ENCODE measurements around the gene CEP152. TPM values are rescaled to one million over a fixed set of nuclear protein-coding genes. Genes with fewer than 3 reads are reported as not detected.

Gene CEP152
- total RNA-seq, 1 donor from 2014 or later = 8.0 TPM

DNA sequence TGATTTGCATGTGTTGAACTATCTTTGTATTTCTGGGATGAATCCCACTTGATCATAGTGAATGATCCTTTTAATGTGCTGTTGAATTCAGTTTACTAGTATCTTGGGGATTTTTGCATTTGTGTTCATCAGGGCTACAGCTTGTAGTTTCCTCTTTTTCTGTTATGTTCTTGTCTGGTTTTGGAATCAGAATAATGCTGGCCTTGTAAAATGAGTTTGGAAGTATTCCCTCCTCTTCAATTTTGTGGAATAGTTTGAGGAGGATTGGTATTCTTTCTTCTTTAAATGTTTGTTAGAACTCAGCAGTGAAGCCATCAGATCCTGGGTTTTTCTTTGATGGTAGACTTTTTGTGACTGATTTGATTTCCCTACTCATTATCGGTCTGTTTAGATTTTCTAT lies 102.2 kb downstream of the CEP152 start:
- no peak for TF ChIP-seq CTCF (IDR thresholded peaks at IDR 0.05; ENCODE audit: partially characterized antibody, unreplicated experiment)
- Mint-ChIP-seq H3K4me3 (ENCODE audit: unreplicated experiment) (no peak overlapping the region), H3K27me3 (ENCODE audit: unreplicated experiment) (peaks cover 1% of the 10 kb centered on the region), H3K27ac (ENCODE audit: unreplicated experiment) (no peak overlapping the region), H3K9me3 (ENCODE audit: unreplicated experiment) (no peaks in the 10 kb centered on the region), H3K36me3 (ENCODE audit: unreplicated experiment) (peaks cover 7% of the 10 kb centered on the region), H3K4me1 (ENCODE audit: low read depth, unreplicated experiment) (no peaks in the 10 kb centered on the region)
- no peak for DNase-seq

DNA sequence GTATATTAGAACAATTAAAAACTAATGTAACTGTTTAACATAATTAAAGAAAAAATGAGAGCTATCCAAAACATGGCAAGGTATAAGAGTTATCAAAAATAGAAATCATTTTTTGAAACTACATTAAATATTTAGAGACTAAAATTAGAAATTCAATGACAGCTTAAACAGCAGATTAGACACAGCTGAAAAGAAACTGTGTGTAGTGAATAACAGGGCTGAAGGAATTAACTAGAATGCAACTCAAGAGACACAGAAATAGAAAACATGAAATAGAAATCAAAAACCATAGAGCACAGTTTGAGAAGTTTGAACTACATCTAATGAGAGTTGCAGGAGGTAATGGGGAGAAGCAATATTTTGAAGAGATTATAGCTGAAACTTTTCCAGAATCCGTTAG lies 105.5 kb downstream of the CEP152 start:
- Mint-ChIP-seq H3K36me3 (ENCODE audit: unreplicated experiment) (peaks cover 7% of the 10 kb centered on the region), H3K27ac (ENCODE audit: unreplicated experiment) (no peak overlapping the region), H3K9me3 (ENCODE audit: unreplicated experiment) (no peaks in the 10 kb centered on the region), H3K27me3 (ENCODE audit: unreplicated experiment) (peaks cover 1% of the 10 kb centered on the region), H3K4me3 (ENCODE audit: unreplicated experiment) (no peak overlapping the region), H3K4me1 (ENCODE audit: low read depth, unreplicated experiment) (no peaks in the 10 kb centered on the region)
- no peak for DNase-seq
- no peak for TF ChIP-seq CTCF (IDR thresholded peaks at IDR 0.05; ENCODE audit: partially characterized antibody, unreplicated experiment)

GRCh38 chr15:48703544-48703943 lies 107.3 kb downstream of the CEP152 start:
- H3K4me3 Mint-ChIP-seq (ENCODE audit: unreplicated experiment) = no peak overlapping the region
- no peak for TF ChIP-seq CTCF (IDR thresholded peaks at IDR 0.05; ENCODE audit: partially characterized antibody, unreplicated experiment)
- DNase-seq = no peak
- H3K27me3 Mint-ChIP-seq (ENCODE audit: unreplicated experiment) = peaks cover 1% of the 10 kb centered on the region
- no peak overlapping the region for H3K27ac Mint-ChIP-seq (ENCODE audit: unreplicated experiment)
- peaks cover 7% of the 10 kb centered on the region for H3K36me3 Mint-ChIP-seq (ENCODE audit: unreplicated experiment)
- H3K4me1 Mint-ChIP-seq (ENCODE audit: low read depth, unreplicated experiment) = no peaks in the 10 kb centered on the region
- H3K9me3 Mint-ChIP-seq (ENCODE audit: unreplicated experiment) = no peaks in the 10 kb centered on the region

DNA sequence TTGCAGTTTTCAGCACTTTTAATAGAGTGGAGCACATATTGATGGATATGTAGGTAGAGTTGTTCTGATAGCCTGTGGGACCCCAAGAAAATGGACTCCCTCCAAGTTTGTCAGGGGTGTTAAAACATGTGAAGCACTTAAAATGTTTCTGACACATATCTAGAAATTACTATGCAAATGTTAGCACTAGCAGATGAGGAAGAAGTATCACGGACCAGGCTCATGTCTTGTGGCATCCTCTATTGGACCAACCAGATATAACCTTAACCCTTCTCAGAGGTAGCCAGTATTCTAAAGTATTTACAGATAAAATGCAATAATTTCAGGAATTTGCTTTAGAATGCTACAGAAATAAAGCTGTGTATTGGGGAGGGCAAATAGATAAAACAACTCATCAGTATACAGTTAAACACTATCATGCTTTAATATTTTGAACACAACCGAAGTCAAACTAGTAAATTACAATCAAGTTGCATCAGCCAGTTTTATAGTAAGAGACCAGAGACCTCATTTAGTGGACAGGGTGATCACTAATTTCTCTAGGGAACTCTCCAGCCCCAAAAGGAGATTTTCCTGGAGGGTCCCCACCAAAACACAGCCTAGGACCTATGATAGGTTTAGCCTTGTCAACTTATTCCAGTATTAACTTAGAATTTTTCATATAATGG lies 108.2 kb downstream of the CEP152 start:
- TF ChIP-seq CTCF (IDR thresholded peaks at IDR 0.05; ENCODE audit: partially characterized antibody, unreplicated experiment) = no peak
- no peak for DNase-seq
- no peak overlapping the region for H3K4me3 Mint-ChIP-seq (ENCODE audit: unreplicated experiment)
- H3K36me3 Mint-ChIP-seq (ENCODE audit: unreplicated experiment) = peaks cover 7% of the 10 kb centered on the region
- H3K4me1 Mint-ChIP-seq (ENCODE audit: low read depth, unreplicated experiment) = no peaks in the 10 kb centered on the region
- H3K27me3 Mint-ChIP-seq (ENCODE audit: unreplicated experiment) = no peaks in the 10 kb centered on the region
- H3K27ac Mint-ChIP-seq (ENCODE audit: unreplicated experiment) = no peak overlapping the region
- H3K9me3 Mint-ChIP-seq (ENCODE audit: unreplicated experiment) = no peaks in the 10 kb centered on the region

DNA sequence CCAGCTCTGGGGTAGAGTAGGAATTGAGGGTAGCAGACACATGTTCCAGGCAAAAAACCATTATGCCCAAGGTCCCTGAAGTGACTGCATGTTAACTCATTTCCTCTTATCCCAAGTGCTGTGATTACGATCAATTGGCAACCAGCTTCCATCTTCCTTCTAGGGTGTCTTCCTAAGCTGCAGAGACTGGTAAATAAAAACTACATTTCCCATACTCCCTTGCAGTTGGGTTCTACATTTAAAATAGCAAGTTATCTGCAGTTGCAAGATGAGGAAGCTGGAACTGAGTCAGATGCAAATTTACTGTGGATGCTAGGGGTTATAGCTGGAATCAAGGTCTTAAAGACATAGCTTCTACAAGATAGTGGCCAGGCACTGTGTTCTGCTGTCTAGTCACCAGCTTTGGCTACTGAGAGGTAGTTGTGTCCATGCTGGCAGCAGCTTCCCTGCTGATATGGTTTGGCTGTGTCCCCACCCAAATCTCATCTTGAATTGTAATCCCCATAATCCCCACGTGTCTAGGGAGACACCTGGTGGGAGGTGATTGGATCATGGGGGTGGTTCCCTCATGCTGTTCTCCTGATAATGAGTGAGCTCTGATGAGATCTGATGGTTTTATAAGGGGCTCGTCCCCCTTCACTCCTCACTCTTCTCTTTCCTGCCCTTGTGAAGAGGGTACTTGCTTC lies 114.1 kb downstream of the CEP152 start:
- no peaks in the 10 kb centered on the region for H3K27me3 Mint-ChIP-seq (ENCODE audit: unreplicated experiment)
- H3K4me3 Mint-ChIP-seq (ENCODE audit: unreplicated experiment) = no peak overlapping the region
- DNase-seq = no peak
- H3K4me1 Mint-ChIP-seq (ENCODE audit: low read depth, unreplicated experiment) = no peaks in the 10 kb centered on the region
- H3K27ac Mint-ChIP-seq (ENCODE audit: unreplicated experiment) = no peak overlapping the region
- no peaks in the 10 kb centered on the region for H3K9me3 Mint-ChIP-seq (ENCODE audit: unreplicated experiment)
- no peaks in the 10 kb centered on the region for H3K36me3 Mint-ChIP-seq (ENCODE audit: unreplicated experiment)
- no peak for TF ChIP-seq CTCF (IDR thresholded peaks at IDR 0.05; ENCODE audit: partially characterized antibody, unreplicated experiment)

Measured in glutamatergic neuron (in vitro differentiated cells).